NCI-H345 treated with DMSO at 0.1 percent for 48 hours (cell line): ENCODE measurements around the gene FAM83D.

Experiments
- DNase-seq: peaks from one replicate; lab custom pipeline; 2025; ENCODE audit not compliant: unreplicated experiment; lab: John Stamatoyannopoulos, UW

The FAM83D gene

GRCh38 chr20:38999965-39000910 lies 74.0 kb downstream of the FAM83D start:
- no peak for DNase-seq
